Activated naive CD4-positive, alpha-beta T cell (primary cell): ENCODE results near the gene SLC2A14.
"Not testable (repeated sequence)": the region's sequence is repeated elsewhere in the genome, so short reads cannot be mapped to it uniquely, and the experiment has no call there.

ENCODE experiments used
- DNase-seq, 4 experiments: peaks; one replicate each; lab custom pipeline; 2025; lab: John Stamatoyannopoulos, UW

Gene SLC2A14

GRCh38 chr12:7833201-7833600 lies 39.5 kb downstream of the SLC2A14 start:
- DNase-seq: not testable (repeated sequence)

- DNase-seq: no peak
These were observed 40.5 kb downstream of the SLC2A14 start for GRCh38 chr12:7832059-7832696.

- not testable (repeated sequence) for DNase-seq
These were observed 43.0 kb downstream of the SLC2A14 start for GRCh38 chr12:7829737-7830136.

GRCh38 chr12:7825754-7826153 lies 47.0 kb downstream of the SLC2A14 start:
- not testable (repeated sequence) for DNase-seq

- DNase-seq: peak; percentile 5 to 45 (median 24)
These were observed 65.7 kb downstream of the SLC2A14 start for GRCh38 chr12:7806863-7807487.

- DNase-seq: not testable (repeated sequence)
These were observed 66.4 kb downstream of the SLC2A14 start for GRCh38 chr12:7806319-7806718.

GRCh38 chr12:7801460-7801859 lies 71.3 kb downstream of the SLC2A14 start:
- no peak for DNase-seq

- not testable (repeated sequence) for DNase-seq
These were observed 73.9 kb downstream of the SLC2A14 start for GRCh38 chr12:7798750-7799308.

- DNase-seq: no peak
These were observed 74.9 kb downstream of the SLC2A14 start for GRCh38 chr12:7797698-7798398.

- not testable (repeated sequence) for DNase-seq
These were observed 75.4 kb downstream of the SLC2A14 start for GRCh38 chr12:7797269-7797668.

- DNase-seq: no peak
These were observed 79.5 kb downstream of the SLC2A14 start for GRCh38 chr12:7793211-7793610.

- DNase-seq: not testable (repeated sequence)
These were observed 83.7 kb downstream of the SLC2A14 start, which contains the start of gene NANOG for GRCh38 chr12:7788884-7789528. Gene NANOG, plus strand, starts transcription at chr12:7789402. Its CDS starts 213 bp downstream, at chr12:7789615.

- DNase-seq: no peak
These were observed 84.4 kb downstream of the SLC2A14 start for GRCh38 chr12:7788294-7788660.

GRCh38 chr12:7787574-7788293 lies 85.0 kb downstream of the SLC2A14 start:
- DNase-seq: no peak

GRCh38 chr12:7784701-7785100 lies 88.0 kb downstream of the SLC2A14 start:
- no peak for DNase-seq

- not testable (repeated sequence) for DNase-seq
These were observed 89.3 kb downstream of the SLC2A14 start for GRCh38 chr12:7783433-7783832.

- no peak for DNase-seq
These were observed 90.7 kb downstream of the SLC2A14 start for GRCh38 chr12:7782055-7782454.

- DNase-seq: no peak
These were observed 91.4 kb downstream of the SLC2A14 start for GRCh38 chr12:7781274-7781673.

- DNase-seq: no peak
These were observed 102.7 kb downstream of the SLC2A14 start for GRCh38 chr12:7769999-7770398.
